Neural progenitor cell (in vitro differentiated cells): Measurements from ENCODE around the gene NDUFS1.

Source experiments
- EZH2 ChIP-seq: fragments of 200-600 bp; sonication (generic); IDR thresholded peaks from 2 replicates; pipeline ENCODE4 v1.6.1; 2017; ENCODE audit warnings: antibody characterized with exemption, mild to moderate bottlenecking, moderate library complexity
- EZH2phosphoT487 ChIP-seq: fragments of 200-600 bp; sonication (generic); IDR thresholded peaks from 2 replicates; pipeline ENCODE4 v1.6.1; 2017; ENCODE audit warnings: antibody characterized with exemption
- TF ChIP-seq, protein P1 (sequence below): fragments of 200-600 bp; sonication (generic); IDR thresholded peaks from 2 replicates; pipeline ENCODE4 v1.5.1; 2017; ENCODE audit warnings: antibody characterized with exemption, mild to moderate bottlenecking

DNA sequence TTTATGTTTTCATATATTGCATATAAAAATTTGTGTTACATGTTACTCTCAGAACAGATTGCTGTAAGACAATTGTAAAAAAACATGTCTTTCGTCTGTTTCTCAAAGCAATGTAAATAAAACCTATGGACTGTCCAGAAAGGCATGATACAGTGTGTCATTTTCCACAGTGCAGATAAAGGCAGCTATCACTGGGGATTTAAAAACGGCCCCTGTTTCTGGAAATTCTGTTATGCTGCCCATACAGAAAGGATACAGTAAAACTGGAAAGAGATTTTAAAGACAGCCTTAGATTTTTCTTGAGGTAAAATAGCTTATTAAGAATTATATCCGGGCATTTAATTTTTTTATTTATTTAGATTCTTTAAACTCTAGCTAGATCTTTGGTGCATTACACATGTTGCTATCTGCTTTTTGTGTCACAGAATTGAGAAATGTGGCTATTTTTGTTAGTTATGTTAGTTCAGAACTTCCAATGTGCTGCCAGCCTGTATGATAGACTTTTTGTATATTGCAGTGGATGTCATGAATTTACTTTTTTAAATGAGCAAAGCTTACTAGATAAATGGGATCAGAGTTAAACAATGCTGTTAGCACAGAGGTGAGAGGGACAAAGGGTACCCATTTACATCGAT, 72.4 kb downstream of the NDUFS1 start:
- TF ChIP-seq, protein P1, sequence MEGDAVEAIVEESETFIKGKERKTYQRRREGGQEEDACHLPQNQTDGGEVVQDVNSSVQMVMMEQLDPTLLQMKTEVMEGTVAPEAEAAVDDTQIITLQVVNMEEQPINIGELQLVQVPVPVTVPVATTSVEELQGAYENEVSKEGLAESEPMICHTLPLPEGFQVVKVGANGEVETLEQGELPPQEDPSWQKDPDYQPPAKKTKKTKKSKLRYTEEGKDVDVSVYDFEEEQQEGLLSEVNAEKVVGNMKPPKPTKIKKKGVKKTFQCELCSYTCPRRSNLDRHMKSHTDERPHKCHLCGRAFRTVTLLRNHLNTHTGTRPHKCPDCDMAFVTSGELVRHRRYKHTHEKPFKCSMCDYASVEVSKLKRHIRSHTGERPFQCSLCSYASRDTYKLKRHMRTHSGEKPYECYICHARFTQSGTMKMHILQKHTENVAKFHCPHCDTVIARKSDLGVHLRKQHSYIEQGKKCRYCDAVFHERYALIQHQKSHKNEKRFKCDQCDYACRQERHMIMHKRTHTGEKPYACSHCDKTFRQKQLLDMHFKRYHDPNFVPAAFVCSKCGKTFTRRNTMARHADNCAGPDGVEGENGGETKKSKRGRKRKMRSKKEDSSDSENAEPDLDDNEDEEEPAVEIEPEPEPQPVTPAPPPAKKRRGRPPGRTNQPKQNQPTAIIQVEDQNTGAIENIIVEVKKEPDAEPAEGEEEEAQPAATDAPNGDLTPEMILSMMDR, result no peak
- no peak for TF ChIP-seq EZH2phosphoT487
- no peak for TF ChIP-seq EZH2
